B cell (primary cell): ENCODE measurements around the gene DHX38. TPM values are rescaled to one million over a fixed set of nuclear protein-coding genes. Genes with fewer than 3 reads are reported as not detected.

Experiments used
- ATAC-seq: fragments of 200-7000 bp; cut with Tn5 transposase; one replicate; pipeline ENCODE4 v1.10.0; 2021; ENCODE audit warnings: low read depth, mild to moderate bottlenecking, moderate number of reproducible peaks, moderate library complexity
- CTCF ChIA-PET: fragments of 350-600 bp; sonication (Branson Sonifier 250); formaldehyde crosslinking; loops from one replicate; lab custom pipeline; 2021; ENCODE audit warnings: antibody characterized with exemption, inconsistent platforms; lab: Charles Lee
- POLR2A ChIA-PET: fragments of 350-600 bp; sonication (Branson Sonifier 250); formaldehyde crosslinking; loops from one replicate; lab custom pipeline; 2021; ENCODE audit warnings: antibody characterized with exemption; lab: Charles Lee
- DNase-seq: peaks from one replicate; pipeline ENCODE4 v3.0.0; 2013
- H2AFZ ChIP-seq: 2 replicates; pipeline ENCODE4 v1.6.1; 2012; ENCODE audit warnings: mild to moderate bottlenecking, low read depth, low read length; ENCODE audit not compliant: insufficient read depth, poor library complexity, severe bottlenecking
- H3K27ac ChIP-seq, 2 donors: 1 replicate in 1 of 2; 2 replicates in 1 of 2; pipeline ENCODE4 v1.5.1; 2012 to 2013; ENCODE audit warnings: low read length in 2 of 2, mild to moderate bottlenecking in 2 of 2, moderate library complexity in 1 of 2
- H3K27me3 ChIP-seq, 4 experiments: fragments of 200-600 bp in 1 of 4; sonication (generic) in 1 of 4; replicated peaks in 1 of 4; 1 replicate in 2 of 4; 2 replicates in 2 of 4; pipeline versions ENCODE4 v1.6.1 to v1.7.0; 2013 to 2016; ENCODE audit warnings: low read length in 3 of 4, mild to moderate bottlenecking in 2 of 4, mixed read lengths in 1 of 4, moderate library complexity in 1 of 4; ENCODE audit not compliant: insufficient read depth in 4 of 4, control insufficient read depth in 3 of 4; ENCODE audit errors: control extremely low read depth in 1 of 4
- H3K36me3 ChIP-seq, 2 experiments: replicated peaks in 1 of 2; 1 replicate in 1 of 2; 2 replicates in 1 of 2; pipeline versions ENCODE4 v1.6.1 to v1.7.1; 2013; ENCODE audit warnings: low read length in 1 of 2; ENCODE audit not compliant: insufficient read depth in 2 of 2, control insufficient read depth in 1 of 2; ENCODE audit errors: control extremely low read depth in 1 of 2, extremely low read depth in 1 of 2
- H3K4me1 ChIP-seq, 2 donors: fragments of 200-600 bp in 1 of 2; sonication (generic) in 1 of 2; 1 replicate in 1 of 2; 2 replicates in 1 of 2; pipeline versions ENCODE4 v1.5.1 to v1.6.1; 2013 to 2017; ENCODE audit warnings: low read length in 2 of 2; ENCODE audit not compliant: control insufficient read depth in 2 of 2, insufficient read depth in 2 of 2
- H3K4me2 ChIP-seq: replicated peaks from 2 replicates; pipeline ENCODE3; 2012; ENCODE audit warnings: mild to moderate bottlenecking, low read depth, low read length; ENCODE audit not compliant: poor library complexity, severe bottlenecking
- H3K4me3 ChIP-seq, 5 experiments: fragments of 200-600 bp in 1 of 5; sonication (generic) in 1 of 5; 1 replicate in 3 of 5; 2 replicates in 2 of 5; pipeline versions ENCODE4 v1.5.1 to v1.7.0; 2011 to 2016; ENCODE audit warnings: low read length in 4 of 5, mild to moderate bottlenecking in 4 of 5, low read depth in 2 of 5, control low read depth in 1 of 5, moderate library complexity in 1 of 5; ENCODE audit not compliant: insufficient read depth in 1 of 5; ENCODE audit errors: control extremely low read depth in 1 of 5, extremely low read depth in 1 of 5
- H3K79me2 ChIP-seq: fragments of 200-600 bp; sonication (generic); one replicate; pipeline ENCODE4 v1.6.0; 2016; ENCODE audit warnings: low read length; ENCODE audit not compliant: control insufficient read depth, insufficient read depth
- H3K9ac ChIP-seq: fragments of 200-600 bp; sonication (generic); 2 replicates; pipeline ENCODE4 v1.6.1; 2017; ENCODE audit warnings: mild to moderate bottlenecking, low read length, moderate library complexity
- H3K9me3 ChIP-seq, 3 donors: one replicate each; pipeline versions ENCODE4 v1.6.1 to v1.7.1; 2013; ENCODE audit warnings: low read length in 2 of 3; ENCODE audit not compliant: control insufficient read depth in 2 of 3, insufficient read depth in 1 of 3; ENCODE audit errors: control extremely low read depth in 1 of 3
- H4K20me1 ChIP-seq: 2 replicates; pipeline ENCODE4 v1.6.0; 2012; ENCODE audit warnings: mild to moderate bottlenecking, low read length; ENCODE audit not compliant: insufficient read depth, control insufficient read depth, poor library complexity, severe bottlenecking
- H3K27ac Mint-ChIP-seq: one replicate; pipeline ENCODE4 v1.8.0; 2021; ENCODE audit warnings: mixed read lengths
- H3K27me3 Mint-ChIP-seq: one replicate; pipeline ENCODE4 v1.8.0; 2021; ENCODE audit warnings: mixed read lengths
- H3K4me1 Mint-ChIP-seq: one replicate; pipeline ENCODE4 v1.8.0; 2021; ENCODE audit warnings: mixed read lengths
- H3K4me3 Mint-ChIP-seq: one replicate; pipeline ENCODE4 v1.8.0; 2021; ENCODE audit warnings: mixed read lengths
- H3K9me3 Mint-ChIP-seq: one replicate; pipeline ENCODE4 v1.8.0; 2022; ENCODE audit warnings: mixed read lengths; ENCODE audit not compliant: insufficient read depth
- EZH2 ChIP-seq: IDR thresholded peaks from 2 replicates; pipeline ENCODE4 v1.6.1; 2012; ENCODE audit warnings: borderline replicate concordance, low read depth, mild to moderate bottlenecking, moderate library complexity, low read length; ENCODE audit not compliant: insufficient read depth, poor library complexity, severe bottlenecking
- WGBS: methylation state at CpG from one replicate; pipeline ENCODE4 v1.1.5; 2013; ENCODE audit warnings: missing lambda C conversion rate; ENCODE audit not compliant: insufficient coverage; 5-methylcytosine and 5-hydroxymethylcytosine counted together
- intact Hi-C: fragments of 100-400 bp; cut with micrococcal nuclease; formaldehyde crosslinking; loops from one replicate; pipeline ENCODE4 v1.10.0; 2022
- polyA plus RNA-seq: library from polyadenylated mRNA; depleted of rRNA; stranded (reverse); fragments of >200 nt; gene quantifications from 2 replicates; pipeline ENCODE4 v1.2.3, GENCODE V29; 2012
- total RNA-seq, 2 donors: library from RNA; stranded (reverse); fragments of 120-200 nt in 1 of 2; gene quantifications; 1 replicate in 1 of 2; 2 replicates in 1 of 2; pipeline versions ENCODE4 v1.2.3 to v1.2.4, GENCODE V29; 2013 to 2022
- TF ChIP-seq, protein P1 (sequence below): fragments of 200-600 bp; IDR thresholded peaks from one replicate; pipeline ENCODE4 v1.8.0; 2022; ENCODE audit warnings: antibody characterized with exemption, mild to moderate bottlenecking

Gene DHX38
- total and polyA plus RNA-seq, 2 donors (not counting 1 experiment from before 2014, with no cell fraction given): 98.2 to 114 TPM

DNA sequence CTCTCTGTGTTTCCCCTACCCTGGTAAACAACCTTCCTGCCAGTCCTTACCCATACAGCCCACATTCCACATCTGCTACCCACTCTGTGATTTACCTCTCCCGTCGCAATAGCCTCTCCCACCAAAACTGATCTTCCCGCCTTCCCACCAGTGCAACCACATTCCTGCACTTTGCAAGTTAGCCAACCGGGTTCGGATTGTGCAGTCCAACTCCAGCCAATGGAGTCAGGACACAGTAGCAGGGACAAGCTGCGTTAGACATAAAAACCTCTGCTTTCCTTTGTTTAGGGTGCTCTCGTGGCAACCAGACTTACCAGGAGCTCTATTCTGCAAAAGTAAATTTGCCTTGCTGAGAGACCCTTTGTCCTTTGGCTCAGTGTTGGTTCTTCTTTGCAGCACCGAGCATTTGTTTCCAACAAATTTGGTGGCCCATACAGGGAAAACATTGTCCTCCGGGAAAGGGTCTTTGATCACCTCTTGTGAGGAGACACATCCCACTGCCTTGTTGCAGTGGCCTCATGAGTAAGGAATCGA, 29.2 kb upstream of the DHX38 start:
- Histone ChIP-seq H3K27ac (no peak overlapping the region), H3K4me3 (no peak overlapping the region), H3K36me3 (peaks cover 0 to 4% of the 10 kb centered on the region in 2 experiments), H3K9ac (no peak overlapping the region), H3K9me3 (no peaks in the 10 kb centered on the region), H3K79me2 (no peaks in the 10 kb centered on the region), H4K20me1 (no peaks in the 10 kb centered on the region), H3K4me1 (no peaks in the 10 kb centered on the region), H2AFZ (no peak overlapping the region), H3K27me3 (no peaks in the 10 kb centered on the region), H3K4me2 (no peak overlapping the region)
- POLR2A ChIA-PET: no interaction called here
- 96% methylated on average over 10 of the region's 10 CpGs for WGBS
- no peak for ATAC-seq
- DNase-seq: no peak
- intact Hi-C loops: no loop called here
- H3K4me1 Mint-ChIP-seq: no peaks in the 10 kb centered on the region
- CTCF ChIA-PET: no interaction called here
- H3K27ac Mint-ChIP-seq: no peak overlapping the region
- H3K9me3 Mint-ChIP-seq: no peaks in the 10 kb centered on the region
- no peaks in the 10 kb centered on the region for H3K27me3 Mint-ChIP-seq
- no peak for TF ChIP-seq EZH2
- no peak overlapping the region for H3K4me3 Mint-ChIP-seq

- H3K27ac ChIP-seq: no peak overlapping the region
- TF ChIP-seq, protein P1, sequence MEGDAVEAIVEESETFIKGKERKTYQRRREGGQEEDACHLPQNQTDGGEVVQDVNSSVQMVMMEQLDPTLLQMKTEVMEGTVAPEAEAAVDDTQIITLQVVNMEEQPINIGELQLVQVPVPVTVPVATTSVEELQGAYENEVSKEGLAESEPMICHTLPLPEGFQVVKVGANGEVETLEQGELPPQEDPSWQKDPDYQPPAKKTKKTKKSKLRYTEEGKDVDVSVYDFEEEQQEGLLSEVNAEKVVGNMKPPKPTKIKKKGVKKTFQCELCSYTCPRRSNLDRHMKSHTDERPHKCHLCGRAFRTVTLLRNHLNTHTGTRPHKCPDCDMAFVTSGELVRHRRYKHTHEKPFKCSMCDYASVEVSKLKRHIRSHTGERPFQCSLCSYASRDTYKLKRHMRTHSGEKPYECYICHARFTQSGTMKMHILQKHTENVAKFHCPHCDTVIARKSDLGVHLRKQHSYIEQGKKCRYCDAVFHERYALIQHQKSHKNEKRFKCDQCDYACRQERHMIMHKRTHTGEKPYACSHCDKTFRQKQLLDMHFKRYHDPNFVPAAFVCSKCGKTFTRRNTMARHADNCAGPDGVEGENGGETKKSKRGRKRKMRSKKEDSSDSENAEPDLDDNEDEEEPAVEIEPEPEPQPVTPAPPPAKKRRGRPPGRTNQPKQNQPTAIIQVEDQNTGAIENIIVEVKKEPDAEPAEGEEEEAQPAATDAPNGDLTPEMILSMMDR: peak; percentile 67
- no peak for TF ChIP-seq EZH2
- H3K27ac Mint-ChIP-seq: no peak overlapping the region
- H3K4me2 ChIP-seq: no peak overlapping the region
- no peaks in the 10 kb centered on the region for H3K27me3 Mint-ChIP-seq
- H3K4me3 ChIP-seq: no peak overlapping the region
- intact Hi-C loops: no loop called here
- POLR2A ChIA-PET: interaction anchor here (0.5 kb wide), 1 partner anchor 250 kb away, joined by 3 read pairs; no protein-coding TSS in a partner anchor
- WGBS: no CpG with 5 or more reads among the region's 1 CpG
- H3K36me3 ChIP-seq: peaks cover 0 to 4% of the 10 kb centered on the region in 2 experiments
- ATAC-seq (no peak), DNase-seq (peak; percentile 46)
- H3K4me1 ChIP-seq: no peaks in the 10 kb centered on the region
- CTCF ChIA-PET: interaction anchor here (0.9 to 2.7 kb wide), 8 partner anchors 12 to 1825 kb away, joined by 3 to 15 read pairs (median 4); partner anchors contain the start of genes DHX38, HP and TXNL4B
- H3K9ac ChIP-seq: no peak overlapping the region
- no peaks in the 10 kb centered on the region for H3K4me1 Mint-ChIP-seq
- no peaks in the 10 kb centered on the region for H3K27me3 ChIP-seq
- H3K9me3 Mint-ChIP-seq: no peaks in the 10 kb centered on the region
- H3K79me2 ChIP-seq: no peaks in the 10 kb centered on the region
- no peaks in the 10 kb centered on the region for H3K9me3 ChIP-seq
- H3K4me3 Mint-ChIP-seq: no peak overlapping the region
- no peak overlapping the region for H2AFZ ChIP-seq
- H4K20me1 ChIP-seq: no peaks in the 10 kb centered on the region
Measured at GRCh38 chr16:72066747-72067146, 26.9 kb upstream of the DHX38 start.
